ENCODE measurements around the gene ANTXRL.

- no peak for TF ChIP-seq CTCF (IDR thresholded peaks at IDR 0.05; ENCODE audit: insufficient read depth, low read depth, low read length)
- TF ChIP-seq EZH2 (IDR thresholded peaks at IDR 0.05; ENCODE audit: insufficient read depth, low read length) = no peak
These were observed 3.5 kb downstream of the ANTXRL start for GRCh38 chr10:46290101-46290886.

Measured in astrocyte (in vitro differentiated cells and primary cell).